ENCODE measurements around the gene KIF18B.

KIF18B gene

DNA sequence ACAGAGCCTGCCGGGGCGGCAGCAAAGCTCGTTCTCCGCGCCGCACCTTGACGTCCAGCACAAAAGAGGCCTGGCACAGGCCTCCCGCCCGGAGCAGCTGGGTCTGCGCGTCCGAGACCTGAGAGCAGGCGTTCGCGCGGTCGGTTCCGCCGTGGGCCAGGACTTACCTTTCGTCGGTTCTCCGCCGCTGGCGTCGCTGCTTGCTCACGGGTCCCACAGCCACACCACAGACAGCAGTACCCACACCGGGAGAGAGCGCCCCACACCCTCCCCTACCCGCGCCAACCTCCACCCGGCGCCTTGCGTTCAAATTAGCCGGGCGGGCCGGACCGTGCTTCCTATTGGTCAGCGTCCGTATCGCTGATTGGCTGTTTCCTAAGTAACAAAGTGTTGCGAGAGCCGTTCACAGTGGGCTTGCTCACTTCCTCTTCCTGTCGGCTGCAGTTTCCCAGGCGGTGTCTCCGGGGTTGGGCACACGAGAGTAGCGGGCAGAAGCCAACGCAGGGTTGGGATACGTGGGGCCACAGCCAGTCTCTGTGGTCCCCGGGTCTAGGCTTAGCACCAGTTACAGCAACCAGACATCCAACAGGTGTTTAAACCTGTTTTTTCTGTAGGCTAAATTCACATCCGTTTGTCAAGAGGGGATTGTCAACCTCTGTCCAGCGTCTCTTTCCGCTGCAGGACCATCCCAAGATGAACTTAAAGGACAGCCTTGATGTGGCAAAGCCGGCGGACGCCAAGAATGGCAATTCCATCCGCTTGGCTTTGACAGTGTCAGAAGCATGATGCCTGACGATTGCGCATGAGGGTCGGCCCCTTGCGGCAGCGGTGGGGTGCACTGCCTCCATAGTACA, at the start of gene KIF18B:
Gene KIF18B (minus strand): TSS at position 313 of the 854 bp plus-strand sequence. CDS start 11,429 bp downstream, outside the sequence.
- DNase-seq, result peak; percentile 94

DNA sequence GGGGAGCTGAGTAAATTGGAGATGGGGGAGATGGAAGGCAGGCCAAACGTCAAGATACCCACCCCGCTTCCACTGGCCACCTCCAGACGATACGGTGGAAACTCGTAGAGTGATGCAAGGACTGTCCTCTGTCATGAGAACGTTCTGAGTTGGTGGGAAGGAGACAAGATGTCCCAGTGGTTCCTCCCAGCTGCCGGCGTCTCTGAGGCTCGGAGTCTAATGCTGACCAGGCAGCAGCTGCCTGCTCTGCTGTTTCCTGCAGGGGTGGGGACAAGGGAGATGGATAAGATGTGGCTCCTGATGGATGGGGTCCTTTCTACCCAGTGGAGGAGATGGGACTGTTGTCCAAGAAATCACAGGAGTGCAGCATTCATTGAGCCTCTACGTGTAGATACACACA, 48.7 kb upstream of the KIF18B start:
- no peak for DNase-seq

DNA sequence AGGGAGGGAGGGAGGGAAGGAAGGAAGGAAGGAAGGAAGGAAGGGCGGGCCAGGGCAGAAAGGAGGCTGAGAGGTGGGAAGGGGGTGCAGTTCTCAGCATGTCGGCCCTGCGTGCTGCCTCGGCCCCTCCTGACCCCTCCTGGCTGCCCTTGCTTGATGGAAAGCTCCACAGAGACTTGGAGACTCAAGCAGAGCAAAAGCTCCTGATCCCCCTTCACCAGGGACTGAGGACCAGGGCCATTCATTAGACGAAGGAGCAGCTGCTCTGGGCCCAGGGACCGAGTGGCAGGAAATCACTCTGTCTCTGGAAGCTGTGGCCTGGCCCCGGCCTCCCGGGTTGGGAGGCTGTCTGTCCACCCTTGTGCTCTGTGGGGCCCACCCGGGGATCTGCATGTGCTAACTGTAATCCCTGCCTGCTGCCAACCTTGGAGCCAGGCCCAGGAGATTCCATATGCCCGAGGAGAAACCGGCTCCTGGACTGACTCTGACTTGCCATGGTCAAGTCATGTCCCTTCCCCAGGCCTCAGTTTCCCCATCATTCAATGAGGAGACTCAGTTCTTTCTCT, 47.9 kb upstream of the KIF18B start:
- DNase-seq, result no peak

DNA sequence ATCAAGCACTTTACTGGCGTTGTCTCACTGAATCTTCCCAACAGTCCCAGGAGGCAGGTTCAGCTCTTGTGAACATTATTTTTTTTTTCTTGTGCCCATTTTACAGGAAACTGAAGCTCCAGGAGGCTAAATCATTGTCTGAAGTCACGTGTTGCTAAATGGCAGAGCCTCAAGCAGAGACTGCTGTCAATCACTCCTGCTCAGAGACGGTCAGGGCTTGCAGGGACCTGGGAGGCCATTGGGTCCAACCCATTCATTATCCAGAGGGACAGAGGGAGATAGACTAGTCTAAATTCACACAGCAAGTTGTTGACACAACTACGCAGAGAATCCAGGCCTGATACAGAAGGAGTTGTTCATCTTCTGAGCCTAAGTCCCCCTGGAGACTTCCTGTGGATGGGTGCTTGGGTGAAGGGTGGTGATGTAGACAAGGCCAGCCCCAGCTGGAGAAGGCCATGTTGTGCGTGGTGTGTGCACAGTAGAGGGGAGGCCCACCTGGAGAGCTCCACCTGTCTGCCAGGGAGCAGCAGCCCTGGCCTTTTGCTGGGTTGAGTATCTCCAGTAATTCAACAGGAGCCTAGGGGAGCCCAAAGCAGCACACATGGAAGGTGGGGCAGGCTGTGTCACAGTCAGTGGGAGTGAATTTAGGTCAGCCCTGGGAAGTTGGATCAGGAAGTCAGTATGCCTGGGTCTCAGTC, 44.8 kb upstream of the KIF18B start:
- no peak for DNase-seq

DNA sequence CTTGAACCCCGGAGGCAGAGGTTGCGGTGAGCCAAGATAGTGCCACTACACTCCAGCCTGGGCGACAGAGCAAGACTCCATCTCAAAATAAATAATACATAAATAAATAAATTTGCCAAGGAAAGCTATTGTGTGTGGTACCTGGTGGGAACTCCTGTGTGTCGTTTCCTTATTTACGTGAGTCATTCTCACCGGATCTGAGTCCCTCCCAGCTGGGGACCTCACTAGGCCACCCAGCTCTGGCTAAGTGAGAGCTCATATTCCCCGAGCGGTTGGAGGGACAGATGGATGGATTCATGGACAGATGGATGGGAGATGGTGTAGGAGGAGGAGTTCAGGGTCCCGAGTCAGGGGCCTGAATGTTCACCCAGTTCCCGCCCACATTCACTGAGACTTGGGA, 43.4 kb upstream of the KIF18B start:
- DNase-seq, result no peak

DNA sequence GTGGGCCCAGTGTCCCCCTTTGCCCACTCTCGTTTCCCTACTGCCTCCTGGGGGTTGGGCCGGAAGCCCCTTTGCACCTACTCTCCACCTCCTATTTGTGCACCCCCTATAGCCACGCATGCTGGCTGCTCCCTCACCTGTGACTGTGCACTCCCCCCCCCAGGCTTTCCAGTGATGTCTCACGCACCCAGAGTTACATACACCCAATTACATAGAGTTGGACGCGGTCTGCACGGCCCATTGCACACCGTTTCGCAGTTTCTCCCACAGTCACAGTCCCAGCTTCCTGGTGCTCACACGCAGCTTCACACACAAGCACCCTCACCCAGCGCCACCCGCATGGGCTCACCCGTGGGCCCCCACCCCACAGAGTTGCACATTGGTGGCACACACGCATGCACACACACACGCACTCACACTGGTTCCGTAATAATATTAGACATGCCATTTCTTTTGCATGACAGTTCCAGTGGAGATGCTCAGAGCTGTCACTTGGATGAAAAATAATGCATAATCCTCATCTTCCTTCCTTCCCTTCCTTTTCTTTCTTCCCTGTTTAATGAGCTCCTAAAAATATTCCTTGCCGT, 42.1 kb upstream of the KIF18B start:
- DNase-seq, result no peak

DNA sequence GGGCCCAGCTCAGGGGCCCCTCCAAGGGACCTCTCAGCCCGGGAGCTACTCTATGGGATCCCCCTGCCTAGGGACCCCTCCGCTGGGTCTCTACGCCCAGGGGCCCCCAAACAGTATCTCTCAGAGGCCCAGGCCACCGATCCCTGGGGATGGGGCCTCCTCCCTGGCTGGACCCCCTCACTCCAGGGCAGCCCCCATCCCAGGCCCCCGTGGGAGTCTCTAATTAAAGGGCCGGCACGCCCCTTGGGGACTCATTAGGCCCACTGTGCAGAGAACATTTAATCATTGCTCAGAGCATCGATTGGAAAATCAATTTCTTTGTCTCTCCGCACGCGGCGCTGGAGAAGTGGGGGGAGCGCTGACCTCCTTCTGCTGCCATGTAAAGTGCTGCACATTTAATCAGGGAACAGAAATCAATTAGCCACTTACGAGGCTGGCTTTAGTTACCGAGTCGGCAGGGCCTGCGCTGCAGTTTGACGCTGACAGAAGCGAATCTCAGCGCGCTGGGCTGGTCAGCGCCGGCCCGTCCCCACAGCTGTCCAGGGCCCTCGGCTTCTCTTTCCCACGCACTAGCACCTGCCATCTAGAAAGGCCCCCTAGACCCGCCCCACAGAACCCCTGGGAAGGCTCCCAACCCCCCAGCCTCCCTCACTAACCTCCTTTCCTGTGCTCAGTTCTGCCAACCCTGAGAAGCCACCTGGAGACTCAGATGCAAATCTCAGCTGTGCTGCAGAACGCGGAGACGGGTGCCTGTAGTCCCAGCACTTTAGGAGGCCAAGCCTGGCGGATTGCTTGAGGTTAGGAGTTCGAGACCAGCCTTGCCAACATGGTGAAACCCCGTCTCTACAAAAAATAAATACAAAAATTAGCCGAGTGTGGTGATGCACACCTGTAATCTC, 40.7 kb upstream of the KIF18B start:
- DNase-seq, result no peak

DNA sequence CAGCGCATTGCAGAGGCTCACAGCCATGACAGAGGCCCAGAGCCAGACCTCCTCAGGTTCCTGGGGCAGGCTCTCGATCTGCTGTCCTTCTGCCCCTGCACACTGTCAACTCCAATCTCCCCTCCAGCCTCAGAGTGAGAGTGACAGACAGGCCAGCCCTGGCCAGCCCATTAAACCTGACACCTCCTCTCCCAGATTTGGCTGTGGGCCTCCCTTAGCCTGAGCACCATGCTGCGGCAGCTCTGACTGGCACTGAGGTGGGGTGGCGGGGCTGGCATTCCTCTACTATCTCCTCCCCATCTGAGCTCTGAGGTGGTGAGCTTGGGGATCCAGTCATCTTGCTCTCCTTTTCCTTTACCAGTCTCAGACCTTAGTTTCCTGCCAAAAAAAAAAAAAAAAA, 36.0 kb upstream of the KIF18B start:
- no peak for DNase-seq

DNA sequence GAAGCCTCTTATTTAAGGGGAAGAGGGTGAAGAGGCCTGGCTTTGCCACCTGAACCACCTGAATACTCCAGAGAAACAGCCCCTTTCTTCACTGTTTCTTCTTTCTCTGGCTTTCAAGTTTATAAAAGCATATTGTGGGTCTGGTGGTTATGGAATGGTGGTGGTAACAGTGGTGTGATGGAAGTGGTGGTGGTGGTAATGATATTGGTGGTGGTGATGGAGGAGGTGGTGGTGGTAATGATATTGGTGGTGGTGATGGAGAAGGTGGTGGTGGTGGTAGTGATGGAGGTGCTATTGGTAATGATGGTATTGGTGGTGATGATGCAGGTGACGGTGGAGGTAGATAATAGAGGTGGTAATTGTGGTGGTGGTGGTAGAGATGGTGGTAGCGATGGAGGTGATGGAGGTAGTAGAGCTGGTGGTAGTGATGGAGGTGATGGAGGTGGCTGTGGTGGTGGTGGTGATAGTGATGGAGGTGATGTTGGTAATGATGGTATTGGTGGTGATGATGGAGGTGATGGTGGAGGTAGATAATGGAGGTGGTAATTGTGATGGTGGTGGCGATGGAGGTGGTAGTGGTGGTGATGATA, 34.6 kb upstream of the KIF18B start:
- DNase-seq, result no peak

DNA sequence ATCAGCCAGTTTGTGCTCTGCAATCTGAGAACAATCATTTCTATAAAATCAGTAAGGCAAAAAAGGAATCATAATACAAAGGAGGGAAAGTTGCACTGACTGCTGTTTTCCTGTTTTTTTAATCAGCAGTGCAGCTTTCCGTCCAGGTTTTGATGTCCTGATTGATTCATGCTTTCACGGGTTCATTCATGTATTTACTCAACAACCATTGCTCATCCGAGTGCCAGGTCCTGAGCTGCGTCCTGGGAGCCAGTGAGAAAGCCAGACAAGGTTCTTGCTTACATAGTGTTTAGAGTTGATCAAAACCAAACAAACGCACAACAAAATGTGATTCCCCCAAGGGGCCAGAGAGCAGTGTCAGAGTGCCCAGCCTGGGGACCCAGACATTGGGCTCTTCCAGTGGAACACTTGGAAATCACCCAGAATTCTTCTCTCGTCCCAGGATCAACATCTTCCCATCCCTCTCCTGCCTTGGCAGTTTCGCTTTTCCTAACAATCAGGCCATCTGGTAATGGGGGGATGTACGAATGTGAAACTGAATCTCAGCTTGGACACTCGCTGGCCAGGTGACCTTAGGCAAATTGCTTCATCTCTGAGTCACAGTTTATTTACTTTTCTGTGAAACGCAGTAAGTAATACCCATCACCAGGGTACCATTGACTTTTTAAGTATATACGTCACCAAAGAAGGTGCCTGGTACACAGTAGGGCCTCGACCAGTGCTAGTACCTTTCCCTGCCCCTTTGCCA, 33.8 kb upstream of the KIF18B start:
- no peak for DNase-seq

DNA sequence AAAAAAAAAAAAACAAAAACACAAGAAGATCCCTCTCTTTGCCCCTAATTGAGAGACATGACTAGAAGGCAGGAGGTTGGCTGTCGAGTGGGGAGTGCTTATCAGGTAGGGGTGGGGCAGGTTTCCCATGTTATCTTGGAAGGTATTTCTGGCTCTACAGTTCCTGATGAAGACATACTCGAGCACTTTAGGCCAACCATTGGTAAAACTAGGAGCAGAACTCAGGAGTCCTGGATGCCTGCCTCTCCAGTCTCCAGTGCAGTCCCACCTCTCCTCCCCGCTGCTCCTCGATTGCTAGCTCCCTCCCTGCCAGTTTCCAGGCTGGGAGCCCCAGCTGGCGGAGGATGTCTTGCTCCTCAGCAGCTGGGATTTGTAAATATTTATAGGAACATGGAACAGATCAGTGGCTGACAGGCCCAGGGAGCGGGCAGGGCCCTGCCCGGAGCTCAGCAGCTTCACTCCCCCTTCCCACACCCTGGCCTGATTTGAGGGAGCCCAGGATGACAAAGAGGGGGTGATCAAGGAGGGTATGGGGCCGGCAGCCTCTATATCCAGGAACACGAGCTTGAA, 31.9 kb upstream of the KIF18B start:
- DNase-seq, result no peak

DNA sequence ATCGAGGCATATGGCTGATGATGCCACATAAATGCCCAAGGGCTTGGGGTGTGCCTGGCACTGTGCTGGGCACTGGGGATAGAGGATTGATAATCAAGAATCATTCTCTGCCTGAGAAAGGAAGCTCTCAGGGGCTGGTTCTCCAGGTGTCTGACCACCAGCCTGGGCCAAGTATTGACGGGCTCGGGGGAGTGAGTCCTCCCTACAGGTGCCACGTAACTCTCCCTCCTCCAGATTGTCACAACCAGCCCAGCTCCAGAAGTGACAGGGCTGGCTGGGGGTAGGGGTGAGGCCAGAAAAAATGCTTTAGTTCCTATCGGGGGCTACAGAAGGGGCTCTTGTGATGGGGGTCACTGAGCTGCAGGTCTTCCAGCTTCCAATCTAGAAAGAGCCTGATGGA, 31.2 kb upstream of the KIF18B start:
- DNase-seq, result no peak

DNA sequence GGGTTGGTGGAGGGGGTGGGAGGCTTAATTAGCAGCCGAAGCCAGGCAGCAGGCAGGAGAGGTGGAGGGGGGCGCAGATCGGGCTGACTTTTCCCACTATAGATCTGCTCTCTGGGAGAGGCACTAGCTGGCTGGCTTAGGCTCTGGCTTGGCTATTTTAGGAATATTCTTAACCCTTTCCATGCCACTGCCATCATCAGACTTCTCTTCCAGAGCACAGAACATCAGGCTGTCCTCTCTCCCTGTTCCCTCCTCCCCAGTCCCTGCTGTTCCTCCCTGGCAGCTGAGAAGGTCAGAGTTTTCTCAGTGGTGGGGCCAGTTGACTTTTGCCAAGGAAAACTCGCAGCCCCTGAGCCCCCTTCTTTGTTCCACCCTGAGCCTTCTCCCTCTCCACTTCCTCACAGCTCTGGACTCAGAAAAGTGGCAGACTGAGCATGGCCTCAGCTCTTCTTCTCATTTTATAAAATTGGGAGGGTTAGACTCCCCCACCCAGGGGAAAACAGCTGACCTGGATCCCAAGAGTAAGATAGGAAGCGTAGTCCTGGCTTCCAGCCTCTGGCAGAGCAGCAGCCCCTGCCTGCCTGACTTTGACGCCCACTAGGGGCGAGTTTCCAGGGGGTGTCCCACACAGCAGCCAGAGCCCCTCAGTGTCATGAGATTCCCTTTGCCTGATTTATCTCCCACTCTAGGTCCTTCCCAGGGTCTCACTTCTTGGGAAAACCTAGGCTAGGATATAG, 30.4 kb upstream of the KIF18B start:
- no peak for DNase-seq

DNA sequence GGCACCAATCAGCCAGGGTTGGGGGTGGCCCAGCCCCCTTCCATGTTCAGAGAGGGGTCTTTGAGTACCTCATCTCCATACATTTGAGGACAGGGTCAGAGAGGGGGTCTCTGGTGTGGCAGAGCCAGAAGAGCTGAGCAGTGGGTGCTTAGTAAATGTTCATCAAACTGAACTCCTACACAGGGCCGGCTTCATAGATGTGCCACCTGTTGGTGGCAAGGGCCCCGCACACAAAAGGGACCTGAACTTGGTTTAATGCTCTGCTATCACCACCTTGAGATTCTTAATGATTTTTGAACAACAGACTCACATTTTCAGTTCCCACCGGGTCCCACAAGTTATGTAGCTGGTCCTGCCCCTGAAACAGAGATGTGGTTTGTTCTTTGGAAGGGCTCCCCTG, 29.5 kb upstream of the KIF18B start:
- DNase-seq, result no peak

DNA sequence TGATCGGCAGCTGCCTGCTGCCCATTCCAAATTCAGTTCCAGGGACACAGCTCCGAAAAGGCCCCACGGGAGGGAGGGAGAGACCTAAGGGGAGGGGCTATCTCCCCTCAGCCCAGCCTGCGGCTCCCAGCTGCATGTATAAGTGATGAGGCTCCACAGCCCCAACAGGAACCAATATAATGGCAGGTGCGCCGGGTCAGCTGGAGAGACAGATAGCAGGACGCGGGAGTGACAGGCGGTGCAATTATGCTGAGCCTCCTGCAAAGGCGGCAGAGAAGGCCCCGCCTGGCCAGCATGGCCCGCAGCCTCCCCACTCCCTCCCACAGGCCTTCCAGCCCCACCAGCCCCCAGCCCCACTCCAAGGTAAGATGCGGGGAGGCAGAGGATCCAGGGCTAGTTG, 28.6 kb upstream of the KIF18B start:
- DNase-seq, result no peak

DNA sequence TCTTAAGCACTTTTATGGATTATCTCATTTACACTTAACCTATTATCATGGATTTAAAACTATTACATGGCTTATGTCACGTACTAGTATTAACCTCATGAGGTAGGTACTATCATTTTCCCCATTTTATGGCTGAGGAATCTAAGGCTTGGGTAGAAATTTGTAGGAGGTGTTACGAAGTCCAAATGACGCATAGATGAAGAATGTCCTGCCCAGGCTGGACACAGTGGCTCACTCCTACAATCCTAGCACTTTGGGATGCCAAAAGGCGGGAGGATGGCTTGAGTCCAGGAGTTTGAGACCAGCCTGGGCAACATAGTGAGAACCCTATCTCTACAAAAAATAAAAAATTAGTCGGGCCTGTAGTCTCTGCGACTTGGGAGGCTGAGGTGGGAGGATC, 25.4 kb upstream of the KIF18B start:
- no peak for DNase-seq

DNA sequence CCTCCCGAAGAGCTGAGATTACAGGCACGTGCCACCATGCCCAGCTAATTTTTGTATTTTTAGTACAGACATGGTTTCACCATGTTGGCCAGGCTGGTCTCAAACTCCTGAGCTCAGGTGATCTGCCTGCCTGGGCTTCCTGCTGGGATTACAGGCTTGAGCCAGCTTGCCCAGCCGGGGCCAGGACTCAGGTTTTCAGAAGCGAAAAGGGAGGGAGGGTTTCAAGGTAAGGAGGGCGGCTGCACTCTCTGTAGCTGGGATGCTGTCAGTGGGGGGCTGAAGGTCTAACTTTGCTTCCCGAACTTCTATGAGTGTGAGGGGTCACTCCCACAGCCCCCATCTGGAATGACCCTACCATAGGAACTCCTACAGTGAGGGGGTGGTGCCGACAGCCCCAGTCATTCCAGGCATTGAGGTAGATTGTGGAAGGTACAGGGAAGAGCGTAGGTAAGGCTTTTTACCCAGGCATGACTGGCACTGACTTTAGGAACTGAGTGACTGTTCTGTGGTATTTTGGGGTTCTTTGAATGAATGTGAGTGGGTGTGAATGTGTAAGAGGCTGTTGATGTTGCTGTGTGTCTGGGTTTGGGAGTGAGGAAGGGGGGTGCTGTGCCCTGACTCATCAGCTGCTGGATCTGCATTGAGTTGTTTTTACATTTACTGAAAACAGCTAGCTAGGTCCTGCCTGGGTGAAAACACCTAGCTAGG, 24.4 kb upstream of the KIF18B start:
- peak; percentile 86 for DNase-seq

DNA sequence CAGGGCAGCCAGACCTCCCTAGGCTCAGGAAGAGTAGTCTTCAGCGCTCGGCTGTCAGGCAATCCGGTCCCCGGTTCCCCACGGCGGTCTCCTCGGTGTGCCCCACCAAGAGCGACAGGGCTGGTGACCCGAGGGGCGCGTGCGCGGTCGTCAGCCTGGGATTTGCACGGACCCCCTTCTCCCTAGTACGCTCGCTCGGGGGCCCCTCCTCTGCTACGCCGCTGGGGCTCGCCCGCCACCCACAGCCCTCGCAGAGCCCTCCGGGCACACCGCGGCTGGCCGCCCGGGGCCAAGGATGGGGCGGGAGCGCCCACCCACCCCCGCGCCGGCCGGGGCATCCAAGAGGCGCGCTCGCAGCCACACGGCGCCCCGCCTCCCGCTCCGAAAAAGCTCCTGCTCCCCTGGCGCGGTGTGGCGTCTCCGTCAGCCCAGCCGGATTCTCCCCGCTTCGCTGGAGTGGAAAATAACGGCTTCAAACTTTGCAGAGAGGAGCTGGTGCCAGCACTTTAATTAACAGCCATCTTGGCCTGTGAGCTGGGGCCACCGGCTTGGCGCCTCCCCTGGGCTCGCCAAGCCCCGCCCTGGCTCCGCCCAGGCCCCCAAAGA, 22.7 kb upstream of the KIF18B start:
- no peak for DNase-seq

DNA sequence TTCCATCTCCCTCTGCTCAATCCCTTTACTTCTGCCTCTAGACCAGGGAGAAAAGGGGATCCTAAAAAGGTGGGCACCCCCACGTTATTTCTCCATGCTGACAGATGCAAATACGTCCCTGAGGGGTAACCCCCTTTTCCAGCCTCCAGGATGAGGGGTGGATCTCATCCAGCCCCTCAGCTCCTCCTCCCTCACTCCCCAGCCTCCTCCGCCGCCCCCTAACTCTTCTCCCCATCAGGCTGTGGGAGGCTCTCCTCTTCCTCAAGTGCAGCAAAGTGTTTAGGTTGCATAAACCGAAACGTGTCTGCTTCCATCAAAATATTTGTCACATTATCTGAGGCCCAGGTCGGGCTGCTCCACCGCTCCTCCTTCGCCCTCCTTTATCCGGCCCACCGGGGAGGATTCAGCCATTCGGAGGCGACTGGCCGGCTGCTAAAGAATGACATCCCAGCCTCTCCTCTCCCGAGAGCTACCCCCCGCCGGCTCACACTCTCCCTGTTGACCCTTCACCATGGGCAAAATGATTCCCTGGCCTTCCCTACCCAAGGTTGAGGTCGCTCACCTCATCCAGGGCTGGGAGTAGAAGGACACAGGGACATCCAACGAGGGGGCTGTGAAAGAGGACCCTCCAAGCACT, 21.7 kb upstream of the KIF18B start:
- no peak for DNase-seq

All from stimulated activated CD4-positive, alpha-beta T cell treated with anti-CD3 and anti-CD28 coated beads, Interleukin-1b, Interleukin-23, amount 100 ng/mL, for 48 hours (primary cell).